Measurements from ENCODE around the gene RALGPS1. TPM values are rescaled to one million over a fixed set of nuclear protein-coding genes. Genes with fewer than 3 reads are reported as not detected.
"Not testable (repeated sequence)": the region's sequence is repeated elsewhere in the genome, so short reads cannot be mapped to it uniquely, and the experiment has no call there.

RALGPS1 gene
- polyA plus RNA-seq, 1 donor: 30.6 TPM

DNA sequence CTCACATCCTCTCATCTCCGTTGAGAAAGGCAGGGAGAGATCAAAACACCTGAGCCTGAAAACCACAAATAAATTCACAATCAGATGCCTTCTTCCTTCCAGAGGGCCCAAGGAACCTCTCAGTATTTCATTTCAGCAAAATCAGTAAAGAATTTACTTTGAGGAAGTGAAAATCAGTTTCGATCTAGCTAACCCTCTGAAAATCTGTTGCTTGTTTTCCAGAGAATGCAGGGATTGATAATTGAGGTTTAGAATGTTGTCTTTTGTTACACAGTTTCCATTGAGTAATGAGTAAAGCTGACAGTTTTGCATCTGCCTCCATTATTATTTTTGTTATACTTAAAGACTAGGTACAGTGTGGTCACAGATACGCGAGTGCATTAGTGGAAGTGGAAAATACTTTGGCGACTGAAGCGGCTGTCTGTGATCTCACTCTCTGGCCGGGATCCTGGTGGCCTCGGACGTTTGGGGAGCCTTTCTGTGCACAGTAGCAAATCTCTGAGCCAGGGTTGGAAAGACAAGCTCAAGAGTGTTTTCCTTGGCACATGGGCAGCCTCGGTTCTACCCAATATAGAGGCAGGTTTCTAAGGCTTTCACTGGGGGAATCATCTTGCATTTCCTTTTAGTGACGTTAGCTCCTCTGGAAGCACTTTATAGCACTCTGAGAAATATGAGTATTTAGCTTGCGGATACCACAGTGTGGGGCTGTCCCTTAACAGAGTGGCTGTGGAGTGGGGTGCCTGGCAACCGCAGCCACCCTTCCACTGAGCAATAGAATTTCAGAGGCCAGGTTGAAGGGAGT lies 240.0 kb downstream of the RALGPS1 start:
- no peak for DNase-seq

DNA sequence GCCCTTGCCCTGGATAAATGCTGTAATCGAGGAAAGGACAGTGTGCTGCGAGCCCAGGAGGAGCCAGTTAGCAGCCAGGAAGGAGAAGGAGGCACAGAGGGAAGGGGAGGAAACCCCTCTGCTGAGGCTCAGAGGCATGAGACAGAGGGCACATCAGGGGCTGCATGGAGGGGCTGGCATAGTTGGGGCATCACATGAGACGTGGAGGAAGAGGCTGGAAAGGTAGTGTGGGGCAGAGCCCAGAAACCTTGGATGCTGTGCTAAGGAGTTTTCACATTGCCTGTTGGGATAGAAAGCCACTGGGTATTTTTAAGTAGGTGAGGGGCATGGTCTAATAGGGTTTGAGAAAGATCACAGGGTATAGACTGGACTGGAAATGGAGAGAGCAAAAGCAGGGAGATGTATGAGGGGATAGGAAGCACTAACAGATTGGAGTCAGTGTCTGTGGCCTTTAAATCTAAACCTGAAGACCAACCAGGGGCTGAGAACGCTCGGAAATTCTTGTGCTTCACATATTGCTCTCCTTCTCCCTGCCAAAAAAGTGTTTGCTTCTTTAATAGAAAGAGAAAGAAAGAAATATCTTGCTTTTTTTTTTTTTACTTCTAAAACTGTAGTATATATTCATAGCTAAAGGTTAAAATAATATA lies 240.9 kb downstream of the RALGPS1 start:
- no peak for DNase-seq

DNA sequence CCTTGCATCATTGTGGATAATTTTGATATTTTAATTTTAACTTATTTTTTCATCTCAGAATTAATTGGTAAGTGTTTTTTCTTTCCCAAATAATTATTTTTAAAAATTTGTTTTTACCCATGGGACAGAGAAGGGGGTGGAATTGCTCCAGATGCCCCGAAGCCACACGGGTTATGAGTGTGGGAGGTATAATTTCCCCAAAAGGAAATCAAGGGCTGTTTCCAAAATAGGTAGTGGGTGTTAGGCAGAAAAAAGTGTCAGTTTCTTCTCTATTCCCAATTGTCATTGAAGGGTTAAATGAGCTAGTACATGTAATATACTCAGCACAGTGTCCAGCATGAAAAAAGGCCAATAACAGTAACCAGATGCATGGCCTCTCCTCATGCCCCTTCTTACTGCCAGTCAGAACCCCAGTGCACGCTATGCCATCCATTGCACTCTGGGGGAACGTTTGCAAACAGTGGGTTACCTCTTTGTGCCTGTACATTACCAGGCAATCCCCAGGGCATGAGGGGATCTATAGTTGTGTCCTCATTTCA lies 244.3 kb downstream of the RALGPS1 start:
- DNase-seq: no peak

DNA sequence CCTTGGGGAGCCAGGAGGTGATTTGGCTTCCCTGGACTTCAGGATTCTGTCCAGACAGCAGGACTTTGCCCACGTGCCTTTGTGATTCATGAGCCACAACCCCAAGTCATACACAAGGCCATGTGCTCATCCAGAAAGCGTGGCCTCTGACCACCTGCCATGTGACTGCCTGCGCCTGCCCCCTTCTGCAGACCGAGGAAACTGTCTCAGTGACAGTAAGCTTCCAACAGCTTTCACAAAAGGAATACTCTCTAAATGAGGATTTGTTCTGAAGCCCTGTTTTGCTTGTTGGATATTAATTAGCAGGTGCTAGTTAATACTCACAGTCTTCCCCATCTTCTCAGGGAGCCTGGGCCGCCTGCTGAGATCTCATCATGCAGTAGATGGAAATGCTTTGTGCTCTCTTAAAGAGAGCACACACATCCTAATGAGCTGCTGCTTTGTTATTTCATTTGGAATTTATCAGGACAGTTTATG lies 244.8 kb downstream of the RALGPS1 start:
- DNase-seq: no peak

DNA sequence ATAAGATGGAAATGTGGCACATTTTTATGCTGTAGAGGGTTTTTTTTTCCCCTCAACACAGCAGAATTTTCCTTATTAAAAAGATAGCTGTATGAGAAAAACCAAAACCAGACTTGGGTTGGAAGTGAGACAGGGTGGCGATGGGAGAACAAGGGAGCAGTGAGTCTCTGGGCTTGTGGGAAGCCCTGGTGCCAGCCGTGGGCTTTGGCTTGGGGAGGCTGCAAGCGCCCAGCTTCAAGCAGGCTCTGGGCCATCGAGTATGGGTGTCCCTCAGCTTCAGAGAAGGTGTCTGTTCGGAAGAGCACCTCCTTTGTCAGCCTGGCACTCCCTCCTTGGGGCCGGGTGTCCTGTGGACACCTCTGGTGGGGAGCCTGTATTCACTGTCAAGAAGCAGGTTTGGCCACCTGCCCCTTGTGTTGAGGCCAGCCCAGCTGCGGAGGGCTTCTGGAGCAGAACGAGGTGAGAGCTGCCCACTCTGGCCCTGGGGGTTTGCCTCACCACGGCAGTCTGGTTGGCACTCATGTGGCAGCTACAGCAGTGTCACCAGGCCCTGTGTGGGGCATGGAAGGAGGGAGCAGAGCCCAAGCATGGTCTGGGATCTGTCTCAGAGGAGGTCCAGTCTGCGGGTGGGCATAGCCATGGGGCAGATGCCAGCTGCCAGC lies 245.5 kb downstream of the RALGPS1 start:
- DNase-seq: no peak

DNA sequence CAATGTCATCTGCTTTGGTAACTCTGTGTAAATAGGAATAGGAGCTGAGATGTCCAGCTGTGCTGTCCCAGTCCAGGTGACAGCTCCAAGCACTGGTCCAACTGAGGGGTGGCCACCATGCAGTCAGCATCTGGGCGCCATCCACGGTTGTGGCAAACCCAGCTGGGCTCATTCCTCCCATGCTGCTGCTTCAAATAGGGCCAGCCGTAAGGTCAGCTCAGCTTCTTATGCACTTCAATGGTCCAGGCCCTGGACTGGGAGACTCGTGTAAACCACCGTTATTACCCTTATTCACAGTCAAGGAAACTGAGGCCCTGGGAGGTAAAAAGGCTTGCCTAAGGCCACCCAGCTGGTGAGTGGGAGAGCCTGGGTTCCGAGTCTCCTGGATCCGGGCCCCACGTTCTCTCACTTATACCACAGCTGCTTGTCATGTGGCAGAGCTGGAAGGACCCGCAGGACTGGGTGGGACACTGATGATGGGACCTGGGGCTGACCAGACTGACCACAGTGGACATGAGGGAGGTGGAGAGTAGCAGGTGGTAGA lies 246.6 kb downstream of the RALGPS1 start:
- no peak for DNase-seq

DNA sequence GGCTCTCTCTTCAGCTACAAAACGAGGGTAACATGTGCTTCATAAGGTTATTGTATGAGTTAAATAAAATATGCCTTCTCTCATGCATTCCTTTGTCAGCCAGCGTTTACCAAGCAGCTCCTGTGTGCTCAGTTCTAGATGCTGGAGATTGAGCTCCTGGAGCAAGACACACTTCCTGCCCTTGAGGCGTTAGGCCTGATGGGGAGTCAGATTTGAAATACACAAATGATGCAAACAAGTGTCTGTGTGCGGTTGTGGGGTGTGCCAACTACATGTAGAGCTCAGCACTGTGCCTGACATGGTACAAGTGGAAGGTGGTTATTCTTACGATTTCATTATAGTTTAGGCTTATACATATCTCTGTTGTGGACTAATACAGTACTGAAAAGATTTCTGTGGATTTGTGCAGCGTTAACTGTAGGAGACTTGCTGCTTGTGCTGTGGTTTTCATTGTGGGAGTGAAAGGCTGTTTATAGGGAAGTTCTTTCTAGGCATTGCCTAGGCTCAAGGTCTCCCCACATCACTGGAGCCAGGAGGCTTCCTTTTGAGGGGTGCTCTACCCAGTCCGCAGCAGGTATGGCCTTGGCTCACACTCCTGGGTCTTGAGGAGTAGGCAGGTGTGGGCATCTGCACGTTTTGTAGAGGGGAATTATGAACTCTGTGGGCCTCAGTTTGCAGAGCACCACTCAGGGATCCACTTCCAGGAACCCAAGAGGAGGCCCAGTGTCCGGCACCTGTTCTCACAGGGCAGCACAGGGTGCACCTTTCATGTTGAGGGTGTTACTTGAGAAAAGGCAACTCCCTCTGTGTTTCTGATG lies 247.7 kb downstream of the RALGPS1 start:
- no peak for DNase-seq

DNA sequence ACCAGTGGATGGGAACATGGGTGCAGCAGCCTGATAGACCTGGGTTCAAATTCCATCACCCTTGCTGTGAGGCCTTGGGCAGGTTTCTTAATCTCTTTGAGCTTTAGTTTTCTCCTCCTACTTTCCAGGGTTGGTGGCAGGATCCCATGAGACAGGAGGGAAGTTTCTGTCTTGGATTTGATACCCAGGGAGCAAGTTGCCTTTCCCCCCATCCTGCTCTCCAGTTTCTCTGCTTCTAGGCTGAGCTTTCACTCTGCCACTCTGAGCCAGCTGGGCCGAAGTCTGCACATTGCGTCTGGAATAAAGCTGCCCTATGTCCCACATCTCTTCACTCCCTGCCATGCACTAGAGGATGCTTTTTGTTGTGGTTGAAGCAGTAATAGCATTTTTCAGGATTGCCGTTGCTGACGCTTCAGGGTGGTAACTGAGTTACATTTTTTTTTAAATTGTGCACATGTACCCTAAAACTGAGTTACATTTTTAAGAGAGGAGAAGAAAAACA lies 248.3 kb downstream of the RALGPS1 start:
- no peak for DNase-seq

DNA sequence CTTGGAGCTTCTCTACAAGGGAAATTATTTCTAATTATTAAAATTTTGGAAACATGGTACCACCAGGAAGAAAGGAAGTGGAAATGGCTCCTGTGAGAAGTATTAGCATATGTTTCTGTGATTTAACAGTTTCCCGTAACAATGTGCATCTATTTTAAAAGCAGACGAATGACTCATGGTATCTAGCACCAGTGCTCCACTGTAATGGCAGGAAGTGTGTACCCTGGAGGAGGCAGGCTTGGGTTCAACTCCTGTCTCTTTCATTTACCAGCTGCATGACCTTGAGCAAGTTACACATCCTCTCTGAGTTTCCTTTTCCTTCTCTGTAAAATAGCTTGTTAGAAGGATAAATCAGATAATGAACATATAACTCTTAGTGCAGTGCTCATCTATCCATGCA lies 248.8 kb downstream of the RALGPS1 start:
- DNase-seq: no peak

DNA sequence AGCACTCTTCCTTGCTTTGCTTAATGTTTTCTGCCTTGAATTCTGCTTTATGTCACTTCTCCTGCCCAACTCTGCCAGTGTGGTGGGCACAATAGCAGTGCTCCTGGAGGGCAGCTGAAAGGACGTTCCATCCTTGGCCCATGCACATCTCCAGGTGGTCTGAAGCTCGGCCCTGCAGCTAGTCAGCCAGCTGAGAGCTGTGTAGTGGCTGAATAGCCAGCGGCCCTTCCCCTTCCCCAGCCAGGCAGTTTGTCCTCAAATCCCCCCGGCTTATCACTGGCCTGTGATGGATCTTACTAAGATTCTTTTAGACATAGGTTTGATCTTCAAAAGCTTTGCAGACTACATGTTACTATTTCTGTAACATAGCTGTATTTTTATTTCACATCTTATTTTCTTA lies 250.5 kb downstream of the RALGPS1 start:
- no peak for DNase-seq

DNA sequence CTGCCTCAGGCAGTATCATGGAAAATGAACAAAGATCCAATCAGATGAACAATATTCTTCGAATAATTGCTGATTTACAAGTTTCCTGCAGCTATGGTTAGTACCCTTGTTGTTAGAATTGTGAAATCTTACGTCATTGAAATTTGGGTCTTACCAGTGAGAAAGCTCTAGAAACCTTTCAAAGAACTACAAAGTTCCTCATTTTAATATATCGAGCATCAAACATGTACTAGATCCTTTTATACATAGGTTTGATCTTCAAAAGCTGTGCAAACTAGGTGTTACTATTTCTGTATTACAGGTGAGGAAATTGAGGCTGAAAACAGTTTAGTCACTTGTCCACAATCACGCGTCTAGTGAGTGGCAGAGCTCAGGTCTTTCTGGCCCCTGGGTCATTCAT lies 251.5 kb downstream of the RALGPS1 start:
- DNase-seq: no peak

DNA sequence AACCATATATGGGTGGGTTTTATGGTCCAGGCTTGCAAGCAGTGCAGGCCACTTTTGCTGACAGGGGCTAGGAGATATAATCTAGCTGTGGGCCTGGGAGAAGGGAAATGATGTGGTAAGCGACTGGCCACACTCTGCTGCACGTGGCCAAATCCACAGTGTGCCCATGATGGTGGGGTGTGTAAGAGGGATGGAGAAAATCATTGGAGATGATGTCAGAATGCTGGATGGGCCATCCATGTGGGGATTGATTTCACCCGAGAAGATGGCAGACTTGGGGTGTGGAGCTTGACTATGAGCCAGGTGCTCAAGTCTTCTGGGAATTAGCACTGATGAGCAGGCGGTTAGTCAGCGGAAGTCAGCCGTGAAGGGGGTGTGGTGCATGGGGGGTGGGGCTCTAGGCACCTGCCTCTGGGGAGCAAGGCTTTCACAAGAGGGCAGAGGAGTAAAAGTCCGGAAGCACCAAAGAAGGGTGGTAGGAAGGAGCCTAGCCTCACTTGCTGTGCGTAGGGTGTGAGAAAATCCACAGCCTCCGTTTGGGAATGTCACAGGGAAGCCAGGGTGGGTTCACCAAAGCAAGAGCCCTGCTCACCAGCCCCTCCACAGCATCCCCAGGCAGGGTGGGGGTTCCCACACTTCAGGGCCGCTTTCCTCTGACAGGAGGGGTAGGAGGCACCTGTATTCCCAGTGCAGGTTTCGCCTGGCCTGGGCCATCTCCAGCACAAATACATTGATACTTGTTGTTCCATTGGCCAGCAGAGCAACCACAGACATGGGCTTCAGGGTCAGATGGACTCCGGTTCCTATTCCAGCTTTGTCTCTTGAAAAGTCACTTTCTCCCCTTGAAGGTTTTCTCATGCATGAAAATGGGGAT lies 252.3 kb downstream of the RALGPS1 start:
- no peak for DNase-seq

DNA sequence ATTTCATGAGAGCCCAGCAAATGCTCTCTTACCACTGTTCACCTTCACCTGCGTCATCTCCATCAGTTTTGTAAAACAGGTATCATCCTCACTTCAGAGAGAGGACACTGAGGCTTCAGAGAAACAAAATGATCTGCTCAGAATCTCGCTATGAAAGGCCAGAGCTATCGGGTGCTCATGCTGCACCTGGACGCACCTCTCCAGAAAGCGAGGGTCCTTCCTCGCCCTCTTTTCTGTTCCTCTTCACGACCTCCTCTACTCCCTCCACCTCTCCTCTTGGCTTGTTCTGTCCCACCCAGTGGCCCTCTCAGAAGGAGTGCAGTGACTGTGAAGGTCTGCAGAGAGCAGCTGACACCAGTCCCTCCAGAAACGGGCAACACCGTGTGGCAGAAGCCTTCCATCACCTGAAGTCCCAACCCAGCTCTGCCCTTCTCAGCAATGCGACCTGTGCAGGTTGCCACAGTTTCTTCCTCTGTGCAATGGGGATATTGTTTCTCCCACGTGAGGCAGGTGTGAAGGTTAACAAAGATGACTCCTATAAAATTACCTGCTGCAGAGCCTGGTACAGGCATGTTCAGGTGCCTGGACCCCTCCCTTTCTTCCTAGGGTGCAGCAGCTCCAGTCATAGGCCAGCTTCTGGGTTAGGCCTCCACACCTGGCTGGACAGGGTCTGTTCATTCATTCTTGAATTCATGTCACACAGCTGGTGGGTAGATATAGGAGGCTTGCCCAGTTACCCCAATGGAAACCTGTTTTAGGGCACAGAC lies 253.2 kb downstream of the RALGPS1 start:
- no peak for DNase-seq

DNA sequence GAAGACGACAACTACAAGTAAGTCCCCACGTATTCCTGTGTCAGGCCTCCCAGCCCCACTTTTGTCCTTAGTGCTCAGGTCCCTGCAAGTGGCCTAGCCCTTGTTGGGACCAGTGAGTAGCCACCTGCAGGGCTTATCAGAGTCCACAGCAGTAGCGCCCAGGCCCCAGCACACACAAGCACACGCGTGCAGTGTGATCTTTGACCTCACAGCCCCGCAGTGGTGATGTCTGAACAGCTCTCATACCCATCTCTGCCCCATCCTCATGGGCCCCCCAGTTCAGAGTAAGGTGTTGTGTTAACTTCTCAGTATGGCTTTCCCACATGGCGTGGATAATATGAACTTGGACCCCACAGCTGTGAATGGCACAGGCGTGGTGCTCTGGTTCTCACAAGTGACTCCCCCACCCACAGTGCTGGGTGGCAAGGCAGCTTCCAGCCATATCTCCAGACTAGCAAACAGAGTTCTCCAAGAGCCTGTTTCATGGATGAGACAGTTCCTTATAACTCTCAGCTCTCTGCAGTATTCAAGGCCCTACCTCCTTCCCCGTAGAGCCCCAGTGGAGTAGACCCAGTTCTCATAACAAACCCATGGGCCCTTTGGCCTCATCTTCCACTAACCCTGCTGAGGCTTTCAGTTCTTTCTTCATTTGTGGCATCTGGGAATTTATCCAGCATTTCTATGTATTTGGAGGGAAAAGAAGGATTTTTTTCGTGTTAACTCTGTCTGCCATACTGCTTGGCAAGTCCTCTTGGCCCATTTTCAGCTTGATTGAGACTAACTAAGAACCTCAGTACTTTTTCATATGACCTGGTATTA lies 254.4 kb downstream of the RALGPS1 start:
- no peak for DNase-seq

DNA sequence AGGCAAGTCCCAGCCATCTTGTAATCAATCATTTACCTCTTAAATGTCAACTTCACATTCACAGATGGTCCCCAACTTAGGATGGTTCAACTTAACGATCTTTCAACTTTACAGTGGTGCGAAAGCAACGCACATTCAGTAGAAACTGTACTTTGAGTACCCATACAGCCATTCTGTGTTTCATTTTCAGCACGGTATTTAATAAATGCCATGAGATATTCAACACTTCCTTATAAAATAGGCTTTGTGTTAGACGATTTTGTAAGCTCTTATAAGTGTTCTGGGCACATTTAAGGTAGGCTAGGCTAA lies 254.9 kb downstream of the RALGPS1 start:
- DNase-seq: no peak

DNA sequence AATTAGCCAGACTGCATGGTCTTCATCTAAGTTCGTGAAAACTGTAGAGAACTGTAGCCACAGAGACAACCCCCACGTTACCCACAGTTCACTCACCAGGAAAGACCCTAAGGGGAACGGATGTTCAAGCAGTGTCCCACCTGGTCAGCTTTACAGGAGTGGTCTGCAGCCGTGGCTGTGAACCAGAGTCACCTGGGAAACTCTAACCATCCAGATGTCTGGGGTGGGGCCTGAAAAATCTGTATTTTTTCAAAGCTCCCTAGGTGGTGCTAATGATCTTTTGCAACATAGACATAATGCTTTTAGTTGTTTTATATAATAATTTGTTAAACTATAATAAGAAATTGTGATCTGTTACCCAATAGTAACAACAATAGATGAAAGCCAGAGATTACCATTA lies 255.5 kb downstream of the RALGPS1 start:
- DNase-seq: no peak

DNA sequence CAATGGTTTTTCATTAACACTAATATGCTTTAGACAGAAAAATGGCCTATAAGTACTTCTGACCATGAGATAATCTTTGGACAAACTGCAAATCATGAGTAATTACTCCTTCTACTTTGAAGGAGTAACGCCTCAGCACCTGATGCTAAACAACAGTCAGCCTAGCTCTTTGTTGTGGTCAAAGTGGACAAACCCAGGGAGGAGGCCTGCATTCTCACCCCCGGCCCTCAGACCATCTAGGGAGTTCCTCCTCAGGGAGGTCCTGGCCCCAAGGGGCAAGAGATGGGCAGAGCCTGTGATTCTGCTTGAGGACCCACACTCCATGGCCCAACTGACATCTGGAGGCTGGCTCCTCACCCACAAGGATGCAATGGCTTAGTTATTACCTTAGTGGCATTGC lies 256.1 kb downstream of the RALGPS1 start:
- no peak for DNase-seq

DNA sequence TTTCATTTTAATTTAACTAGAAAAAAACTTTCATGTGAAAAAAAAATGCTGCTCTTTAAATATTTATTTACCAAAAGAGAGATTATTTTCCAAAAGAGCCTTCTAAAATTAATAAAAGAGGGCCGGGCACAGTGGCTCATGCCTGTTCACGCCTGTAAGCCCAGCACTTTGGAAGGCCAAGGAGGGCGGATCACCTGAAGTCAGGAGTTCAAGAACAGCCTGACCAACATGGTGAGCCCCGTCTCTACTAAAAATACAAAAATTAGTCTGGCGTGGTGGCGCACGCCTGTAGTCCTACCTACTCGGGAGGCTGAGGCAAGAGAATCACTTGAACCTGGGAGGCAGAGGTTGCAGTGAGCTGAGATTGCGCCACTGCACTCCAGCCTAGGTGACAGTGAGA lies 256.8 kb downstream of the RALGPS1 start:
- DNase-seq: not testable (repeated sequence)

Data from left kidney (tissue), 2 donors.